GM18951 (cell line): ENCODE results near the gene NAP1L4.

Experiments used
- POLR2A ChIP-seq: IDR thresholded peaks from 4 replicates; pipeline ENCODE4 v1.6.1; 2011; ENCODE audit warnings: mild to moderate bottlenecking; ENCODE audit not compliant: insufficient read length, insufficient read depth; ENCODE audit errors: extremely low read depth
- in situ Hi-C: fragments of 300-500 bp; cut with MboI; formaldehyde crosslinking; loops from one replicate; pipeline ENCODE4 v1.12.0; 2022; ENCODE audit warnings: low sequenced_read_pairs, mixed read lengths, inconsistent platforms; ENCODE audit not compliant: unreplicated experiment

NAP1L4 gene

GRCh38 chr11:2977113-2977512 lies 15.0 kb downstream of the NAP1L4 start:
- no peak for TF ChIP-seq POLR2A
- in situ Hi-C loops: no loop called here

DNA sequence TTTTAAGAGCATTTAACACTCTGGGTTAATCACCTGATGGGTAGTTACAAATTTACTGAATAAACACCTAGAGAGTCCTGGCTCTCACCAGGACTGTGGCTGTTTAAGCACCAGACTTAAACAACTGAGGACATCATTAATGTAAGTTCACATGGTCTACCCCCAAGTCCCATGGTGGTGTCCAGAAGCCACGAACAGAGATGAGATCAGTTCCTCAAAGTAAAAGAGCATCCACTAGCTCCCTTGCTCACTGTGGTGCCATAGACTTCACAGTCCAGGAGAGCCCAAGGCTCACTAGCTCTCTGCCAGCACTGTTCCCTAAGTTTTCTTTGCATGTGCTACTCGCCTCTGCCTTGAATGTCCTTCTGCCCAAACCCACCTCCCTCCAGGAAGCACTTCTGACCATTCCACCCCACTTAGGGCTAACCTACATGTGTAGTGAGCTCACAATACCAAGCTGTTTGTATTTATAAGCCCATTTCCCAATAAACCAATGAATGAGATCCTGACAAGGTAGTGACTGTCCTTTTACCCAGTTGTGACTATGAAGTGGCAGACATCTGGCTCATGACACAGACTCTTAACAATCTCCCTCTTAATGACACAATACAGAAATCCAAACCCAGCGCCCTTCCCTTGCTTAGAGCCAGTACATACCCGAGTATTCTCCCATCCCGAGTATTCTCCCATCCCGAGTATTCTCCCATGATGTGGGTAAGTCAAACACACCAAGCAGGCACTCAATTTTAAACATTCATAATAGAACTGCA lies 15.7 kb downstream of the NAP1L4 start:
- in situ Hi-C loops: no loop called here
- no peak for TF ChIP-seq POLR2A

DNA sequence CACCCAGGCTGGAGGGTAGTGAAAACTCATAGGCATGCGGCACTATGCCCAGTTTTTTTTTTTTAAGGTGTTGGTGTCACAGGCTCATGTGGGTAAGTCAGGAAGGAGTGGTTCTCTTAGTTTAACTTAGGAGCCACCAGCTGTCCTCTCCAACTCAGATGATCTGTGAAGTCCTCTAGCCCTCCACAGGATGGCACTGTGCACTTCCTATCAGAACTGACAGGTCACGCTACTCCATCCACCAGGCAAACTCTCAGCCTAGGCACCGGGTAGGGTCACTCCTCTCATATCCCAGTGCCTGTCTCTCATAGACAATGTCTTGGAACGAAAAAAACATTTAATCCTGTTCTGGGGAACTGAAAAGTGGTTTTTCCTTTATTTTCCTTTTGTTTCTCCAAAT lies 16.5 kb downstream of the NAP1L4 start:
- in situ Hi-C loops: no loop called here
- no peak for TF ChIP-seq POLR2A

- no peak for TF ChIP-seq POLR2A
- in situ Hi-C loops: no loop called here
These were observed 17.9 kb downstream of the NAP1L4 start for GRCh38 chr11:2974272-2974671.

GRCh38 chr11:2968341-2968900 lies 23.7 kb downstream of the NAP1L4 start:
- TF ChIP-seq POLR2A: no peak
- in situ Hi-C loops: no loop called here

DNA sequence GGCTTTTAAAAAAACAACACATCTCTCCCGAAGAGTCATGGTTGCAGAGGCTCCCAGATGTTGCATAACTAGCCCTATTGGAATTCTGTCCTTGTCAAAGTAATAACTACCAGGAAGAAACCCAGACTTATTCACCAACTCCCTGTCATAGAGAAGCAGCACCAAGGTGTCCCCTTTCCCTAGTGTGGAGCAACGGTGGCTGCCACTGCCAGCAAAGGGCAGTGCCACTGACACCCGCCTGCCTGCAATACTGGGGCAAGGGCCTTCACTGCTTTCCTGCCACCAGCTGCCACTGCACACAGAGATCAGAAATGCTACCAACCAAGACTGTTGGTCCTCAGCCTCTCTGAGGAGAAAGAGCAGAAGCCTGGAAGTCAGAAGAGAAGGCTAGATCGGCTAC lies 27.3 kb downstream of the NAP1L4 start:
- no peak for TF ChIP-seq POLR2A
- in situ Hi-C loops: no loop called here

- no peak for TF ChIP-seq POLR2A
These were observed 28.4 kb downstream of the NAP1L4 start for GRCh38 chr11:2963761-2964160.

DNA sequence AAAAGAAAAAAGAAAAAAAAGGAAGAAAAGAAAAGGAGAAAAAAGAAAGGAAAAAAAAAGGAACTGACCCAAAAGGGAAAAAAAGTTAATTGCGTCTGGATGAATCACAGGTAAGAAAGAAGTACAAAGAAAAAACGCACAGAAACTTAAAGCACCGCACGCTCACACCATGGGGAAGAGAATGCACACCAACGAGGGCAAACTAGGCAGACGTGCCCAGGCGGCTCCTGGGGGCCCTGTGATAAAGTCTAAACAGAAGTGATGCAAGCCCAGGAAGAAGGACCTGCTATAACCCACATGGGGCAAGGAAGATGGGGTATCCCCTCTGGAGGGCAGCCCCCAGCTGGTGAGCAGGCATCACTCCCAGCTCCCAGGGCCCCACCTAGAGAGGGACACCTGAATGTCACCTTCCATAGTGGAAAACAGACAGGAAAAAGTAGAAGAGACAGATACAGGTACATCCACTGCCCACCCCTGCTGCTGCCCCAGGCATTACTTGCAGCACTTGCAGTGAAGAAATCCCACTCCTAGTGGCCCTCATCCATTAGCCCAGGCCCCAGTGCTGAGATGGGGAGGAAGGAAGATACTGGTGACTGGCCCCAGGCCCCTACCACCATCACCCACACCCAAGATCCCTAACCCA lies 28.9 kb downstream of the NAP1L4 start:
- no peak for TF ChIP-seq POLR2A
- in situ Hi-C loops: no loop called here

More at GRCh38 chr11:2963761-2964160, 28.4 kb downstream of the NAP1L4 start:
- in situ Hi-C loops: no loop called here

DNA sequence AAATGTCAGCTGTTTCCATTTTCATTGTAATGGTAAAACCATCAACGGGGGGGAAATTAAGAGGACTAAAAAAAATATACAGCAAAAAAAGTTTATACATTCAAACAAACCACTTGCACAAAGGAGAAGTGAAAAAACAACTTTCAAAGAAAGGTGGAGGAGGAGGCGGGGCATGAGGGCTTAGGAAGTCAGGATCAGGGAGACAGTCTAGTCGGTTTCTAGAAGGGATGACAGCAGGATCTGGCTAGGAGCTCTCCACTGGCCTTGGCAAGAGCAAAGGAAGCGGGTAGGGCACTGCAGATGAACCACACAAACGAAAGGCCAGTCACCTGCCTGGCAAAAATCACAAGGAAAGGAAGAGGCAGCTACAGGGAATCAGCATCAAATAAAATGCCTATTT lies 31.0 kb downstream of the NAP1L4 start:
- TF ChIP-seq POLR2A: no peak
- in situ Hi-C loops: no loop called here

- no peak for TF ChIP-seq POLR2A
- in situ Hi-C loops: no loop called here
These were observed 32.0 kb downstream of the NAP1L4 start for GRCh38 chr11:2960139-2960538.

DNA sequence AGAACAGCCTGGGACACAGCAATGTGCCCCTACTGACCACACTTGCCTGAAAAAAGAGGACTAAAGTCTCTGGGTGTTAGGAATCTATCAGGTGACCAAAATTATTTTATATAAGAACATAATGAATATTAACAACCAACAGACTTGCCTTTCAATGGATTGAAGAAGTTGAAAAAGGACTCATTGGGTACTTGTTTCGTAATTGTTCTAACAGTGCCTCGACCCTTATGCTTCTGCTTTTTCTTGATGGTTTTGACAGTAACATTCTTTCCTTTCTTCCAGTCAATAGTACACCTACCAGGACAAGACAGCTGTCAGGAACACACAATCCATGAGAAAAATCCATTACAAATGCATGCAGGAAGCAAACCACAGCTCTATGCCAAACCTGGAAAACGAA lies 33.9 kb downstream of the NAP1L4 start:
- in situ Hi-C loops: no loop called here
- TF ChIP-seq POLR2A: no peak

- no peak for TF ChIP-seq POLR2A
- in situ Hi-C loops: no loop called here
These were observed 36.1 kb downstream of the NAP1L4 start for GRCh38 chr11:2955906-2956476.

DNA sequence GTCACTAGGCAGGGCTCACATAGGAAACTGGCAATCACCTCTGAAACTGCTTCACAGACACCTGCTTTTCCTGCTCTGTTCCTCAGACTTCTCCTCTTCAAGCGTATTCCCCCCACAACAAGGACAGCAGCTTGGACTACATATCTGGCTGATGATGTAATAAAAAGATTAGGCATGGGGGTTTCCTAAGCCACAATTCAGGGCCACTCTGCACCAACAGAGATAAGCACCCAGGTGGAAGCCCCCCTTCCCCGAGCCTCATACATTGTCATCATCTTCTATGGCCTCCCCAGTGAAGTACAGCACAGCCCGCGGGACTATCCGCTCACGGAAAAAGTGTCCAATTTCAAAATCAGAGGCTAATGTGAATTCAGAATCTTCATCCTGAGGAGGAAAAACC lies 37.9 kb downstream of the NAP1L4 start:
- in situ Hi-C loops: no loop called here
- no peak for TF ChIP-seq POLR2A

- in situ Hi-C loops: no loop called here
- TF ChIP-seq POLR2A: no peak
These were observed 39.8 kb downstream of the NAP1L4 start for GRCh38 chr11:2952290-2952689.
